ENCODE results near the gene C1orf116.

The C1orf116 gene

GRCh38 chr1:207035877-207036551 is 3.5 kb upstream of the C1orf116 start:
- DNase-seq (ENCODE audit: low read depth, low spot score) = no peak

DNA sequence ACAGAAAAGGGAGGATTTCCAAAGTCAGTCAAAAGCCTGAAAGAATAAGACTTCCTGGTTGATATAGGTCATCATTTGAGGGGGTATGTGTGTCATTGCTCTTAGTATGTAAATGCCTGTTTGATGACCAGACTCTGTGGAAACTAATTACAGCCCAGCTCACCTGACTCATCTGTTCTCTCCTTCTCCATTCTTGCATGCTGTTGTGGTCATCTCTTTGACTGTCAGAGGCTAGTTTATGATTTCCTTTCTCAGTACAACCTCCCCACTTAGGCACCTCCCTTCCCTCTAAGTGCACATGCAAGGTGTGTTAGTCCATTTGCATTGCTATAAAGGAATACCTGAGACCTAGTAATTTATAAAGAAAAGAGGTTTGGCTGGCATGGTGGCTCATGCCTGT is 2.4 kb upstream of the C1orf116 start:
- DNase-seq (ENCODE audit: low read depth, low spot score) = peak; percentile 43

GRCh38 chr1:207034208-207034607 is 1.7 kb upstream of the C1orf116 start:
- no peak for DNase-seq (ENCODE audit: low read depth, low spot score)

GRCh38 chr1:207033302-207033701 is 746 bp upstream of the C1orf116 start:
- no peak for DNase-seq (ENCODE audit: low read depth, low spot score)

DNA sequence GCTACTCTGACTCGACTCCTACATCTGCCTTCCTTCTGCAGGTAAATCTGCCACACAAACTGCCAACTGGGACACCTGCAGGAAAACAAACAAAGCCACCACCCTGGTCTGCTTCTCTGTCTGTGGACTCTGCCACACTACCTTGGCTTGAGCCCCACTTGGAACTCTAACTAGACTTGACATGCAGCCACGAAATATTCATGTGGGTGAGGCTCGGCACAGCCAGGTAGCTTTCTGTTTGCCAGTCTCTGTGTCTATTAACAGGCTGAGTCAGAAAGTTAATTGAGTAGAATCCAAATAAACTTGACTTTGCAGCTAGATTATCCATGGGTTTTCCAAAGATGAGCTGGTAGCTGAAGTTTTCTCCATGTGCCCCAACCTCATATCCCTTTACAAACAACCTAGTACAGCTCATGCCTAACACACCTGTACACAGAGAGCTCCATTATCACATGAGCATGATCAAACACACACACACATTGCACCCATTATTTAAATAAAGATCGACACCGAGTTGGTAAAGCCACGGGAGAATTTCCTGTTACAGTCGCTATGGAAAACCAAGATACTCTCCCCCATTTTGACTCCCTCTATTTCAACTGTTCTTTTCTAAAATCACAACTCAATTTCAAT is 808 bp downstream of the C1orf116 start:
- DNase-seq (ENCODE audit: low read depth, low spot score) = no peak

DNA sequence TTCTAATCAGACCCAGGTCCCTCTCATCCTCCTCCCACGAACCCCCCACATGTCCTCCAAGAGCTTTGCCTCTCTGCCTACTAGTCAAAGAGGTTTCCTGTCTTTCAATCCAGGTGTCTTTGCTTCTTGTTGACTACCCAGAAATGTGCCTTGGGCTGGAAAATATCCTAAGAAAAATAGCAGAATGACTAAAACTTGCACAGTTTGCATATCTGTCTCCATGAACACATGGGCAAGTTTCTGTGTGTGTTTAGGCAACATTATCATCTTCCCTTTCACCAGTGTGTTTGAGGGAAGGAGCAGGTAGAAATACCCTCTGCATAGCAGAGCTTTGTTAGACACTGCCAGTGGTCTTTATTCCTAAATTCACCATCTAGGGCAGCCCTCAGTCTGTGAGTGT is 1.5 kb downstream of the C1orf116 start:
- DNase-seq (ENCODE audit: low read depth, low spot score) = no peak

DNA sequence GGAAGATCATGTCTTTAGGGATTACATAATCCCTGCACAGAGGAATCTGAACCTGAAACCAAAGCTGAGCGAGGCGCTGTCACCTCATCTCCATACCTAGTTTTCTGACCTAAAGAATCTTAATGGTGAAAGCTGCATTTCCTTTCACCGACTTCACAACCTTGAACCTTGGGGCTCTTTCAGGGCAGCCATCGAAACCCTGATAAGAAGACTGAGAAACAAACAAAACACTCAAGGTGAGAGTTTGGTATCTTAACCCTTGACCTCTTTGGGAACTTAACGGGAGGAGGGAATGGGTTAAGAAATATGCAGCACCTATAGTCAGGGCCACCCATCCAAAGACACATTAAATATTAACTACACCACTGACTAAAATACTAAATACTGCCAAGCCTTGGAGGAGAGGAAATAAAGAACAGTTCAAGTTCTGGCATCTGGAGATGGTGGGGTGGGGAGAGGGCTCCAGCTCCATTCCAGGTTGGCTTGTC is 2.0 kb downstream of the C1orf116 start:
- no peak for DNase-seq (ENCODE audit: low read depth, low spot score)

DNA sequence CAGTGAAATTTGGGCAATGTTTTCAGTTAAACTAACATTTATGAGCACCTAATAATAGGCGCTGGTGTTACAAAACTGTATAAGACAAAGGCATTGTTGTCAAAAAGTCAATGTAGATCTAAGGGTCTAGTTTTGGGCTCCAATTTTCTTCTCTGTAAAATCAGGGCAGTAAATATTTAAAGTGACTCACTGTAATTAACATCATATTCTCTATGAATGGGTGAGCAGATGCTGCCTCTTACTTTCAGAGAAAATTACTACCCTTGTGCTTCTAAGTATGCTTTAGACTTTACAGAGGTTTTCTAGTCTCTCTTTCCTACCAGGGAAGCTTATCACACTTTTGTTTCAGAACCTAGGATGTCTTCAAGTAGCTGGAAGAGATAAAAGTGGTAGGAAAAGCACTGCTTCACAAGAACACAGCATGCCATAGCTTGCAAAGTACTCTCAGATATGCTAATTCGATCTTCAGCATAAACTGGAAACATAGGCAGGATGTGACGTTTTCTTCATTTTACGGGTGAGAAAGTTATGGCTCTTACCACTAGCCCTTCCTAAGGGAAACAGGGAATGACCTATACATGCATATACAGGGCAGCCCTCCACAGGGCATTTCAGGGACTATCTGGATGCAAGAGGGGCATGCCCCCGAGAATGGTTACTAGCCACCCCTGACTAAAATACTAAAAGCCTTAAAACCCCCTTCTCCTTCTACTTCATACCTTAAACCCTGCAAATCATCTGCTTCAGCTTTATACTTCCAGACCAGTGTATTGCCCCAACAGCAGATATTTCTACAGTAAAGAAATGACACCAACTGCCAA is 2.6 kb downstream of the C1orf116 start:
- no peak for DNase-seq (ENCODE audit: low read depth, low spot score)

GRCh38 chr1:207028884-207029650 is 3.5 kb downstream of the C1orf116 start:
- DNase-seq (ENCODE audit: low read depth, low spot score) = no peak

DNA sequence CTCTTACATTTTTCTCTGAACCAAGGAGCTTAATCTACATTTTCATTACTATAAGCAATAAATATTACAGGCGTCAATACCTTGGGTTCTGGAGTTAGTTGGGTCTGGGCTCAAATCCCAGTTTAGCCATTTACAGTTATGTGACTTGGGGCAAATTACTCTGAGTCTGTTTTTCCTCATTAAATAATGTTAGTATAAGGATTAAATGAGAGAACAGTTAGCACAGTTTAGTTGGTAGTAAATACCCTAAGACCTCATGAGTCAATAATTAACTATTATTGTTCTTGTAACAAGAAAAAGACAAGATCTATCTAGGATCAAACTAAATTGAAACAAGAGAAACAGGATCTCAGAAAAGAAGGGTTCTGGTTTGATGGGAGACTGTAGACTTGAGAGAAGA is 4.6 kb downstream of the C1orf116 start:
- DNase-seq (ENCODE audit: low read depth, low spot score) = no peak

- DNase-seq (ENCODE audit: low read depth, low spot score) = peak; percentile 68
Measured at GRCh38 chr1:207027206-207027777, 5.3 kb downstream of the C1orf116 start.

DNA sequence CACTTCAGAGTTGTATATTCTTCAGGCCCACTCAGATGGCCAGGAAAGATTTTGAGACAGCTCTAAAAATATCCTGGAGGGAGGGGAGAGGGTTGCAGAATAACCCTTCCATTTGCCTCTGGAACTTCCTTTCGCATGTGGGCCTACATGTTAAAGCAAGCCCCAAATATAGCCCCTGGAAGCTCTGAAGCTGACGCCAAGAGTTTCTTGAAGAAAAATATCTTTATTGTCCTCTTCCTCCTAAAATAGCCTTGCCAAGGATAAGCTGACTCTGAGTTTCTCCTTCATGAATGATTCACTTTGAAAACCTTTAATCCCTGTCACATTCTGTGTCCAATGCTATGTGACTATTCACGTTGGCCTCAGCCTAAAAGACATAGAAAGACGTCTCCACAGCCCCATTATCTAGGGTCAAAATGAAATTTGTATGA is 6.4 kb downstream of the C1orf116 start:
- no peak for DNase-seq (ENCODE audit: low read depth, low spot score)

GRCh38 chr1:207025146-207025880 is 7.2 kb downstream of the C1orf116 start:
- DNase-seq (ENCODE audit: low read depth, low spot score) = peak; percentile 66

GRCh38 chr1:207024202-207025145 is 8.1 kb downstream of the C1orf116 start:
- no peak for DNase-seq (ENCODE audit: low read depth, low spot score)

GRCh38 chr1:207022996-207023679 is 9.4 kb downstream of the C1orf116 start:
- no peak for DNase-seq (ENCODE audit: low read depth, low spot score)

DNA sequence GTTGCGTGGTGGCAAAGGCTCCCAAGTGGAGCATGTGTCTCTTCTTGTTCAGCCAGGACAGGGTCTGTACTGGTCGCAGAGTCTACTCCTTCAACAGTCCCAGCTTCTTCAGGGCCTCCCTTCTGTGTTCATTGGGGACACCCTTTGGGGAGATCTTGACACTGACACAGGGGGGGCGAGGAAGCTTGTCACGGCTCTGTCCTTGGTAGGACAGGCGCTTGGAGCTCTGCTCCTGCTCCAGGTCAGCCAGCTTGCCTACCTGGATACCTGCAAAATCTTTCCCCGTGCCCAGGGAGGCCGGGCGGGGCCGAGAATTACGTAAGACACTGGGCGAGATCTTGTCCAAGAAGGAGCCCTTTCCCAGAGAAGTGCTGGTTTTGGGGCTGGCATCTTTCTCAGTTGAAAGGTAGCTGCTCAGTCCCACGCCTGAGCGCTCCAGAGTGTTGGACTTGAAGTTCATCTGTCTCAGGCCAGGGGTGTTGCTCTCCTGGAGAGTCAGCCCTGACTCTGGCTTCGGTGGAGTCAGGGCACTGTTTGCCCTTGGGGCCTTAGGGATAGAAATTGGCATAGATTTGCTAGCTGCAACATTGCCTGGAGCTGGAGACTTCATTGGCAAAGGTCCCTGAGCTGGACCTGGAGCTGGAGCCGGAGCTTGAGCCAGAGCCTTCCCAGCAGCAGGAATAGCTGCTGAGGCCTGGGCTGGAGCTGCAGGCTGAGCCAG is 10.5 kb downstream of the C1orf116 start:
- DNase-seq (ENCODE audit: low read depth, low spot score) = no peak

DNA sequence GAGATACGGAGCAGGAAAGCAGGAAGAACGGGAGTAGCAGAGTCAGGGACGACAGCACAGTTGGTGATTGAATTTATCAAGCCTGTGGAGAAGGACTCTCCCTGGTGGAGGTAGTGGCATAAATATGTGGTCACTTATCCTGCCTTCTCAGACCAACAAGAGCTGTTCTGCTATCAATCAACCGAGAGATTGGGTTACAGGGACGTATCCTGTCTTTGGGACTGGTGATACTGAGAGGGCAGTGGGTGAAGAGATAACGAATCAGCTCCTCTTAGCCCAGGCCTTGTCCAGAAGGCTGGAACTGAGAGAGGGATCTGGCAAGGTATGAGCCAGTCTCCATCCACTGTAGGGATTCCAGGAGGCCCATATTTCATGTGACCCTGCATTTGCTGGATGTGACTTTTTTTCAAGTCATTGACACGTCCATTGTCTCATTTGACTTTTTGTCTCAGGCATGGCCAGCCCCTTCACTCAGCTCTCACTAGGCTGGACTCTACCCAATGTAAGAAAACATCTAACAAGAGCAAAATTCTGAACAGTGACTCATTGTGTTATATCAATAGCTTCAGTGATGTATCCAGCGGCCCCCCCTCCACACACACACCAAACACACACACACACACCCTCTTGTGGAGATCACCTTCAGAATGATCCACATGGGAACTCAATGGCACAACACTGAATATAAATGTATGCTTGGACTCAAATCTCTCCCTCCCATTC is 11.3 kb downstream of the C1orf116 start:
- DNase-seq (ENCODE audit: low read depth, low spot score) = peak; percentile 58

- DNase-seq (ENCODE audit: low read depth, low spot score) = no peak
Measured at GRCh38 chr1:207020709-207021107, 11.8 kb downstream of the C1orf116 start.

Measured in astrocyte of the hippocampus (primary cell).